Effector memory CD4-positive, alpha-beta T cell (primary cell): ENCODE results near the gene CYP2R1.
"Not testable (repeated sequence)": the region's sequence is repeated elsewhere in the genome, so short reads cannot be mapped to it uniquely, and the experiment has no call there.

Experiments used
- DNase-seq, 3 donors: peaks; one replicate each; pipeline ENCODE4 v3.0.0-alpha.2; 2020
- H3K27ac ChIP-seq: 2 replicates; pipeline ENCODE4 v1.7.0; 2013; ENCODE audit warnings: mild to moderate bottlenecking, low read length, moderate library complexity; ENCODE audit not compliant: insufficient read depth, poor library complexity, severe bottlenecking
- H3K27me3 ChIP-seq: replicated peaks from 2 replicates; pipeline ENCODE4 v1.7.0; 2013; ENCODE audit warnings: mild to moderate bottlenecking, low read length; ENCODE audit not compliant: insufficient read depth, control insufficient read depth, poor library complexity, severe bottlenecking
- H3K36me3 ChIP-seq: 2 replicates; pipeline ENCODE4 v1.7.0; 2013; ENCODE audit warnings: mild to moderate bottlenecking, low read length, moderate library complexity; ENCODE audit not compliant: control insufficient read depth, insufficient read depth
- H3K4me1 ChIP-seq: 2 replicates; pipeline ENCODE4 v1.7.0; 2013; ENCODE audit warnings: low read length, mild to moderate bottlenecking; ENCODE audit not compliant: control insufficient read depth, insufficient read depth, poor library complexity, severe bottlenecking
- H3K4me3 ChIP-seq: 2 replicates; pipeline ENCODE4 v1.7.0; 2013; ENCODE audit warnings: low read length, low read depth, mild to moderate bottlenecking; ENCODE audit not compliant: insufficient read depth, poor library complexity, severe bottlenecking
- H3K9me3 ChIP-seq: 2 replicates; pipeline ENCODE4 v1.7.0; 2013; ENCODE audit warnings: mild to moderate bottlenecking, low read length, moderate library complexity; ENCODE audit not compliant: control insufficient read depth

Gene CYP2R1

DNA sequence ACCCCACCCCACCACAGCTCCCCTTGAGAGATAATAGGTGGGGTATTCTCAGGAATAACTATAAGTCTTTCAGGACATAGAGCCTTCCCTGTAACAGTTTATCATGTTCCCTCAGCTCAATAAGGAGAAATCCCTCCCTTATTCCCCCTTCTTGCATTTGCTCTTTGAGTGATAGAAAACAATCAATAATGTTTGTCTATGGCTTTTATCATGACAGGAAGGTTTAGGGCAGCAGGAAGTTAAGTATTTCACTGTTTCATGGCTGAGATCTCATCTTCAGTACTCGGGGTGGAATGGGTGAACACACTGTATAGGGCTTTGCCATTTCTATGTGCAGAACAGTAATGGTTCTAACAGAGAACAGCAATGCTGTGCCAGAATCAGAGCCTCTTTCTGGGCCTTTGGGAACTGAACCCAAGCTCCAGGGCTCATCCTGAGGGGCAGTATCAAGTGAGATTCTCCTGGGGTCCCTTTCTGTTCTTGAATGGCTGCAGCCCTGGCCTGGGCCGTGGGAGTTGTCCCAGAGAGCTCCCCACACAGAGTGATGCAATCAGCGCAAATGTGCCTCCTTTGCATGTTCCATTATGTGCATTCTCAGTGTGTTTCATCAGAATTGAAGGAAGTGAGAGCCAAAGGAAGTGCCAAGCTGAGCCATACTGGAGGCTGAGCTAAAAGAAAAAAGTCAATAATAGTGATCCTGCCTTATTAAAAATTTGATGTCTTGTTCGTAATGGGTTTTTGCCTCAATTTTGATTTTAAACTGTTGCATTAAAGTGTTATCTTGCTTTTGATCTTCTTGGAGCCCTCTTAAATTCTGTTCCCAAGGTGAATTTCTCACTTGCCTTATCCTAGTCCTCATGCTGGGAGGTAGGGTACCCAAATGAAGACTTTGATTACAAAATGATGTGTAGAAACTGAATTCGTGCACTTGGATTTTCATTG is 2.9 kb upstream of the CYP2R1 start:
- Histone ChIP-seq H3K4me3 (no peak overlapping the region), H3K27ac (no peak overlapping the region), H3K27me3 (no peaks in the 10 kb centered on the region), H3K9me3 (no peaks in the 10 kb centered on the region), H3K36me3 (no peaks in the 10 kb centered on the region), H3K4me1 (peaks cover 2% of the 10 kb centered on the region)
- no peak for DNase-seq

DNA sequence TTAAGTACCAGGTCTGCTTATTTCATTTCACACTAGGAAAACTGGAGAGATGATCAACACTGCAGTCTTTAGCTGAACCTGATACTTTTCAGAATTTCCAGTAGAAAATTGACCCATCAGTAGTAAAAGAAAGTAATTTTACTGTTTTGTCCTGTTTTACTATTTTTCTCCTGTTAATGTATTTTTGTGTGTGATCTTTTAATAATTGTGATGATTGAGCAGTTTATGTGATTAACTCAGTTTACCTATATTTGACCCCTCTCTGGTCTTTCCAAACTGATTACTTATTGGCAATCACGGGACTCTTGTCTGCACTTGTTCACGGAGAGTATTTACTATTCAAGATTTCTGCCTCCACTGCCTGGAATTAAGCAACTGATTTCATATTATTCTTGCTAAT is 546 bp upstream of the CYP2R1 start:
- H3K27me3 ChIP-seq: no peaks in the 10 kb centered on the region
- no peaks in the 10 kb centered on the region for H3K36me3 ChIP-seq
- peak overlapping the region; percentile 70 for H3K4me3 ChIP-seq
- peak overlapping the region; percentile 87 for H3K27ac ChIP-seq
- peaks cover 6% of the 10 kb centered on the region for H3K4me1 ChIP-seq
- no peak for DNase-seq
- no peaks in the 10 kb centered on the region for H3K9me3 ChIP-seq

DNA sequence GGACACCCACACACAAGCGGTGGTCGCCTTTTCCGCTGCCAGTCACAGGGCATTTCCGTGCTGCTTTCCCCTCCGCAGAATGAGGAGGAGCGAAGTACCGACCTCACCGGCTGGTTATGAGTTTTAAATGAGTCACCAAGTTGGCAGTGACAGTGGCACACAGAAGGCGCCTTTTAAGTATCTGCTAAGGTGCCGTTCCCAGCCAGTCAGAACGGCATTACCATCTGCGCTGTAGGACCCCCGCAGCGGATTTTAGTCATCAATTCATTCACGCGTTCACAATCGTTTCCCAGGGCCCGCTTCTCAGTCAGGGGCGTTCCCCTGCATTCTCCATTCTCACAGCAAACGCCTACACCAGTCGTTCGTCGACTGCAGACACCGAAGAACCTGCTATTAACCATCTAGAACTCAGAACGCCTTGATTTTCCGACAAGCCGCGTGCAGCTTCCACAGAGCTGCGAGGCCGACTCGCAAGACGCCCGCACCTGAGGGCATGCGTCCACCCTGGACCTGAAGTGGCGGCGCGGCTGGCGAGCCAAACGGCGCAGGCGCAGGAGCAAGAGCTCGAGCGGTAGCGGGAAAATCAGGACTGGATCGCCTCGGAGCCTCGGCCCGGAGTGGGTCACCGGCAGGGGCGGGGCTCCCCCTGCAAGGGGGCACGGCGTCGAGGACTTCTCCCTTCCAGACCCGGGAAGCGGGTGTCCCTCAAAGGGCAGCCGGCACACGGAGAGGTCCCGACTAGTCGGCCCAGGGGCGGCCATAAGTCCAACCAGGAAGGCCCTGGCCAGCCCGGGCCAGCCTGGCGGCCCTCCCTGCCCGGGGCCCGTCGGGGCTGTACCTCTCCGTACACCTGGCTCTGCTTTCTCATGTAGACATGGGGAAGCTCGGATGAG is 642 bp downstream of the CYP2R1 start:
- Histone ChIP-seq H3K4me3 (peak overlapping the region; percentile 70), H3K9me3 (no peaks in the 10 kb centered on the region), H3K4me1 (peaks cover 6% of the 10 kb centered on the region), H3K36me3 (no peaks in the 10 kb centered on the region), H3K27me3 (no peaks in the 10 kb centered on the region), H3K27ac (peak overlapping the region; percentile 87)
- DNase-seq: peak; percentile 76 to 84 (median 77)

DNA sequence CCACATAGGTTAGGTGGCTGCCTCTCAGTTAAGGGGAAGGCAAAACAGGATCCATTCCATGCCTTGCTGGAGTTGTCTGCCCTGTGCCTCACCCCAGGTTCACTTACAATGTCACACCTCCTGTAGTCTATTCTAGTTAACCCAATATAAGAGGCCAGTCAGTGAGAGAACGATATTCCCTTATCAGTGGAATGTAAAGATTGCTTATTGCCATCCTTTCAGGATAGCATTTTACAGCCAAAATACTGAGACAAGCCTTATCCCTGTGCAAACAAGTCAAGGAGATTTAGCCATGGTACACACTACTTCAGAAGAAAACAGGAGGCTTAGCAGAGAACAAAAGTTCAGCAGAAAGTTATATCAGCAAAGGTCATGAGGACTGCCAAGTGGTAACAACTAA is 5.5 kb downstream of the CYP2R1 start:
- peaks cover 4% of the 10 kb centered on the region for H3K4me1 ChIP-seq
- no peaks in the 10 kb centered on the region for H3K9me3 ChIP-seq
- no peaks in the 10 kb centered on the region for H3K27me3 ChIP-seq
- H3K36me3 ChIP-seq: no peaks in the 10 kb centered on the region
- H3K4me3 ChIP-seq: no peak overlapping the region
- no peak overlapping the region for H3K27ac ChIP-seq
- no peak for DNase-seq

DNA sequence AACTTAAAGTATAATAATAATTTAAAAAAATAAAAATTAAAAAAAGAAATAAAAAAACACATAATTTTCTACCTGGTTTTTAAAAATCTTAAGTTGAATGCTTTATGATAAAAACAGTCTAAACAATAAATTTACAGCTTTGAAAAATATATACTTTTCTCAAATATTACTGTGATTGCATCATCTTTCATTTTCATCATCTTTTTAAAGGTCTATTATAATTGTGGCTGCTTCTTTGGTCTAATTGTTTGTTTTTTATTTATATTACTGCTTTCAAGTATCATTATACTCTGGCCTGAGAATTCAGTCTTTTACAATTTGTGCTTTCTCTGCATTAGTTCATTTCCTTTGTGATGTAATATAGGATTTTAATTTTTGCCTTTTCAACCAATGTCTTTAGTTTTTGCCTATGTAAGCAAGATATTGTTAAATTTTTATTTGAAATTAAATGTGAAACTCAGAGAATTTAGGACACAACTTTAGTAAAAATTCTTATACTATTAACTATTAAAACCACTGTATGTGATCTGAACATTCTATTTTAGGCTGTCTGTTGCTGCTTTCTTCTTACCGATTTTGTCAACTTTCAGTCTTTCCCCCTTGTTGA is 7.3 kb downstream of the CYP2R1 start:
- peaks cover 4% of the 10 kb centered on the region for H3K4me1 ChIP-seq
- H3K4me3 ChIP-seq: no peak overlapping the region
- H3K27me3 ChIP-seq: no peaks in the 10 kb centered on the region
- H3K27ac ChIP-seq: no peak overlapping the region
- no peaks in the 10 kb centered on the region for H3K9me3 ChIP-seq
- no peaks in the 10 kb centered on the region for H3K36me3 ChIP-seq
- DNase-seq: no peak

DNA sequence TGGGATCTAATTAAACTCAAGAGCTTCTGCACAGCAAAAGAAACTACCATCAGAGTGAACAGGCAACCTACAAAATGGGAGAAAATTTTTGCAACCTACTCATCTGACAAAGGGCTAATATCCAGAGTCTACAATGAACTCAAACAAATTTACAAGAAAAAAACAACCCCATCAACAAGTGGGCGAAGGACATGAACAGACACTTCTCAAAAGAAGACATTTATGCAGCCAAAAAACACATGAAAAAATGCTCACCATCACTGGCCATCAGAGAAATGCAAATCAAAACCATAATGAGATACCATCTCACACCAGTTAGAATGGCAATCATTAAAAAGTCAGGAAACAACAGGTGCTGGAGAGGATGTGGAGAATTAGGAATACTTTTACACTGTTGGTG is 8.3 kb downstream of the CYP2R1 start:
- H3K4me1 ChIP-seq, H3K27me3 ChIP-seq, H3K9me3 ChIP-seq, H3K27ac ChIP-seq, H3K36me3 ChIP-seq, DNase-seq, H3K4me3 ChIP-seq: not testable (repeated sequence)

DNA sequence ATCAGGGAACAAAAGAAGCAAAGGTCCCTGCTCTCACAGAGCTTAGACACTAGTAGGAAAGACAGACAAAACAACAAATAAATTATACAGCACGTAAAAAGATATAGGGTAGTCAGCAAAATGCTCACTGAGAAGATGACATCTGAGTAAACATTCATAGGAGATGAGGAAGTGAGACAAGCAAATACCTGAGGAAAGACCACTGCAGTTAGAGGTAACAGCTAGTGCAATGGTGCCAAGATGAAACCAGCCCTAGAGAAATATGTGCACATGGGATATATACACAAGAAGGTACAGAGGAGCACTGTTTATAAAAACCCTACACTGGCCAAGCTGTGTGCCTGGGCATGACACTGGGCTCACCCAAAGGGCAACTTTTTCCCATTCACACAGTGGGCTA is 9.8 kb downstream of the CYP2R1 start:
- no peaks in the 10 kb centered on the region for H3K9me3 ChIP-seq
- no peak for DNase-seq
- H3K4me3 ChIP-seq: no peak overlapping the region
- peaks cover 13% of the 10 kb centered on the region for H3K36me3 ChIP-seq
- no peak overlapping the region for H3K27ac ChIP-seq
- no peaks in the 10 kb centered on the region for H3K4me1 ChIP-seq
- no peaks in the 10 kb centered on the region for H3K27me3 ChIP-seq

DNA sequence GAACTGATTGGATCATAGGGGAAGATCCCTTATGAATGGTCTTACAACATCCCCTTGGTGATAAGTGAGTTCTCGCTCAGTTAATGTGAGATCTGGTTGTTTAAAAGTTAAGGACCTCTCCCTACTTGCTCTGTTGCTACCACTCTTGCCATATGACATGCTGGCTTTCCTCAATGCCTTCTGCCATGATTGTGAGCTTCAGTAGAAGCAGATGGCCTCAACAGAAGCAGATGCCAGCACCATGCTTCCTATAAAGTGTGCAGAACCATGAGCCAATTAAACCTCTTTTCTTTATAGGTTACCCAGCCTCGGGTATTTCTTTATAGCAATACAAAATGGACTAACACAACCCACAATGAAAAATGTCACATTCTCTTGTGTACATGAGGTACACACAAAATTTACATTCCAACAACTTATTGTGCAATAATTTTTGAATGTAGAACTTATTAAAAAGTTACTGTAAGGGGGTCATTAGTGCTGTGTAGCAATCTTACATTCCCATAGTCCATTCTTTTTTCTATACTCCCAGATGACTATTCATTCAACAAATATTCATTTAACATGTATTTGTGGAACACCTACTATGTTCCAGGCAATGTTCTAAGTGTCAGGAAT is 10.3 kb downstream of the CYP2R1 start:
- no peaks in the 10 kb centered on the region for H3K27me3 ChIP-seq
- peaks cover 13% of the 10 kb centered on the region for H3K36me3 ChIP-seq
- H3K27ac ChIP-seq: no peak overlapping the region
- H3K4me3 ChIP-seq: no peak overlapping the region
- H3K4me1 ChIP-seq: no peaks in the 10 kb centered on the region
- no peak for DNase-seq
- no peaks in the 10 kb centered on the region for H3K9me3 ChIP-seq

DNA sequence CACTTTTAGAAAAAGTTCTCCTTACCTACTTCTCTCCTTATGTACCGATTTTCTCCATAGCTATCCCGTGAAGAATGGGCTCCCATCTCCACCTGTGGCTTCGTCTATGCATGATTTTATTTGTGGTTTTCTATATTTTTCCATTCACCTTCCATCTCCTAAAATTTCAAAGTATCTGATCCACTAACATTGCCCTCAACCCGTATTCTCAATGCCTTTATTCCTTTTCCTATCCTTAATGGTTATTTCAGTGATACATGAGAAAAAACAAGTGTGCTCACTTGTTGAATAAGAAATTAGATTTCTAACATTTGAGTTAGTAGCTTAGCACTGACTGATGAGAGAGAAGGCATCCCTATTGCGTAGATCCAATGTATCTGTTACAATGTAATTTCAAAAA is 16.9 kb downstream of the CYP2R1 start:
- Histone ChIP-seq H3K27me3 (no peaks in the 10 kb centered on the region), H3K4me3 (no peak overlapping the region), H3K27ac (no peak overlapping the region), H3K4me1 (no peaks in the 10 kb centered on the region), H3K36me3 (peaks cover 25% of the 10 kb centered on the region), H3K9me3 (no peaks in the 10 kb centered on the region)
- DNase-seq: no peak
